GM19397 (cell line): Measurements from ENCODE around the gene NIPSNAP2.
"Not testable (repeated sequence)": the region's sequence is repeated elsewhere in the genome, so short reads cannot be mapped to it uniquely, and the experiment has no call there.

Experiments
- ATAC-seq: cut with Tn5 transposase; IDR thresholded peaks from one replicate; pipeline ENCODE4 v1.9.1; 2021; ENCODE audit warnings: mild to moderate bottlenecking, moderate library complexity; ENCODE audit not compliant: unreplicated experiment

NIPSNAP2 gene

GRCh38 chr7:55975988-55976633 is 11.7 kb downstream of the NIPSNAP2 start:
- no peak for ATAC-seq

GRCh38 chr7:55977831-55978230 is 13.4 kb downstream of the NIPSNAP2 start:
- ATAC-seq, result no peak

- no peak for ATAC-seq
These were observed 15.9 kb downstream of the NIPSNAP2 start for GRCh38 chr7:55980266-55980665.

GRCh38 chr7:55983537-55983936 is 19.2 kb downstream of the NIPSNAP2 start:
- no peak for ATAC-seq

- no peak for ATAC-seq
These were observed 28.0 kb downstream of the NIPSNAP2 start for GRCh38 chr7:55992346-55992745.

- ATAC-seq, result no peak
These were observed 32.6 kb downstream of the NIPSNAP2 start for GRCh38 chr7:55996856-55997500.

- no peak for ATAC-seq
These were observed 39.4 kb downstream of the NIPSNAP2 start for GRCh38 chr7:56003749-56004148.

GRCh38 chr7:56007167-56007652 is 42.8 kb downstream of the NIPSNAP2 start:
- no peak for ATAC-seq

- no peak for ATAC-seq
These were observed 43.5 kb downstream of the NIPSNAP2 start for GRCh38 chr7:56007891-56008290.

- no peak for ATAC-seq
These were observed 45.3 kb downstream of the NIPSNAP2 start for GRCh38 chr7:56009695-56010094.

- ATAC-seq, result not testable (repeated sequence)
These were observed 52.6 kb downstream of the NIPSNAP2 start for GRCh38 chr7:56017015-56017414.

- no peak for ATAC-seq
These were observed 55.1 kb downstream of the NIPSNAP2 start for GRCh38 chr7:56019501-56019900.

- no peak for ATAC-seq
These were observed 59.1 kb downstream of the NIPSNAP2 start for GRCh38 chr7:56023500-56023899.

GRCh38 chr7:56026538-56026937 is 62.2 kb downstream of the NIPSNAP2 start:
- no peak for ATAC-seq

GRCh38 chr7:56028942-56029630 is 64.7 kb downstream of the NIPSNAP2 start:
- ATAC-seq, result no peak

GRCh38 chr7:56030340-56030739 is 66.0 kb downstream of the NIPSNAP2 start:
- no peak for ATAC-seq

GRCh38 chr7:56031556-56031955 is 67.2 kb downstream of the NIPSNAP2 start:
- ATAC-seq, result not testable (repeated sequence)

GRCh38 chr7:56032578-56032977 is 68.2 kb downstream of the NIPSNAP2 start:
- ATAC-seq, result not testable (repeated sequence)

- ATAC-seq, result peak; percentile 98
These were observed 69.5 kb downstream of the NIPSNAP2 start for GRCh38 chr7:56033671-56034432.

GRCh38 chr7:56040730-56041129 is 76.3 kb downstream of the NIPSNAP2 start:
- ATAC-seq, result no peak

GRCh38 chr7:56045758-56046157 is 81.4 kb downstream of the NIPSNAP2 start:
- ATAC-seq, result not testable (repeated sequence)
